CD4-positive, alpha-beta T cell treated with Interleukin-2 at 100 ng/mL for 4 hours (primary cell): ENCODE results near the gene OR10G3.
A peak's percentile ranks its signal among the peaks of the same experiment; 100 is the strongest.

Experiments used
- DNase-seq: peaks from one replicate; pipeline ENCODE4 v3.0.0-alpha.2; 2020; ENCODE audit warnings: low spot score

Gene OR10G3

DNA sequence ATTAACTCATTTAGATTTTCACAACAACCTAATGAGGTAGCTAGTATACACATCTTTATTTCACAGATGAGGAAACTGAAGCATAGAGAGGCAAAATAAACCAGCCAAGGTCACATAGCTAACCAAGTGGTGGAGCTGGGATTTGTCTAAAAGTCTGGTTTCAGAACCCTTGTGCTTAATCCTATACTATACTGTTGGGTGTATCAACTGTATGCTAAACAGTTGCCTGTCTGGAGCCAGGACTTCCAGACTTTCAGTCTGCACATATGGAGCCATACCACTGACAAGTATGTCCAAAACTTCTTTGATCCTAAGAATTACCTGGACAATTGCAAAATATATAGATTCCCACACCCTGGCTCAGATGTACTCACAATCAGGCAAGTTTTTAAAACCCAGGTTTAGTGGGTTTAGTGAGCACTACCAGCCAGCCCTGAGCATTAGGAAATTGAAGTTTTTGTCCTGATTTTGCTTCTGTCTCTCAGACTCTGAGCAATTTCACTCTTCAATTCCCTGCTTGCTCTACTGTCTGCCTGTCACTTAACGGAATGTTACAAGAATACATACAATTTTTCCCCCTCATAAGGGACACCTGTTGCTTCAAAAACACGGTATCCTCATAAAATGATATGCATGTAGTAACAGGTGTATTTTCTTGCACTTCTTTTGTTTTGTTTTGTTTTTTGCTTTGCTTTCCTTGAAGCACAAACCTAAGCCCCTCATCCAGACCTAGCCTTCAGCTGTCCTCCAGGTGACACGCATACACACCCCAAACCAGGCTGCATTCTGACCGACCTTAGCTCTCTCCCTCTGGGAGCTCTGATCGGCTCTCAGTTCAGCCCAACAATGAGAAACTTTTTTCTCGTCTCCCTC, 44.1 kb downstream of the OR10G3 start:
- no peak for DNase-seq

DNA sequence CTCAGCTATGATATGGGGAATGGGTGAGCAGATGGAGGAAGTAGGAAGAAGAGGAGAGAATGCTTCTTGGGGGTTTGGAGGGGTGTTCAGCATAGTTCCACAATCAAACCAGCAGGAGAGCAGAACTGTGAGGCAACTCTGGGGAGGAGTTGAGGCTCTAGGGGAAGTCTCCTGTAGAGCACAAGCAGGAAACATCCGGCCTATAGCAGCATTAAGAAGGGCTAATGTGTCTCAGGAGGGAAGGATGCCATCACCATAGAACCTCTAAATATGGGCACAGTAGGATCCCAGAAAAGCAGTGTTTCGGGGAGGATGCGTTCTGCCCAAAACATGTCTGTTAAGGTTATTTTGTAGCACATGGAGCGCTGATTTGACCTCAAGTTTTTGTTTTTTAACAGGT, 45.3 kb downstream of the OR10G3 start:
- no peak for DNase-seq

DNA sequence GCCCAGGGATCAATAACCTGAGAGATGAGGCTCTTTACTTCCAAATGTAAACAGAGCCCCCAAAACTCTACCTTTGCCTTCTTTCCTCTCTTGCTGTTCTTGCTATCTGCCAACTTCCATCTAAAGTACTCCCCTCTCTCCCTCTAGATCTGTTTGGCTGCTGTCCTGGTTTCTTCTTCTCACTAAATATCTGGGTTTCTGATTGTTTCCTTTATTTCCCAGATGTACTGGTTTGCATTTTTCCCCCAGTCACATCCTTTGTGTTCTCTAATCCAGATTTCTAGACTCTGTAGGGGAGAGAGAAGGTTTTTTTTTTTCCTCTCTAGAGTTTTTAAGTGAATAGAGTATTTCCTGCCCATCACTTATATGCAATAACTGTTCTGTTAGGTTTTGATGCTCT, 46.6 kb downstream of the OR10G3 start:
- DNase-seq: no peak

DNA sequence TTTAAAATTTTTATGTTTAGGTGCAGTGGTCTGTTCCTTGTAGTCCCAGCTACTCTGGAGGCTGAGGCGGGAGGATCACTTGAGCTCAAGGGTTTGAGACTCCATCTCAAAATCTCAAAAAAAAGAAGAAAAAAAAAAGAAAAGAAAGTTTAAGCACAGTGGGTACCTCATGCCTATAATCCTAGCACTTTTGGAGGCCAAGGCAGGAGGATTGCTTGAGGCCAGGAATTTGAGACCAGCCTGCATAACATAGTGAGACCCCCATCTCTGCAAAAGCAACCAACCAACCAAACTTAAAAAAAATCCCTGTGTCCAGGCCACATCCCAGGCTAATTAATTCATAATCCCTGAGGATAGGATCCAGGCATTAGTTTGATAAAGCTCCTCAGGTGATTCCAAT, 50.4 kb downstream of the OR10G3 start:
- DNase-seq: no peak

DNA sequence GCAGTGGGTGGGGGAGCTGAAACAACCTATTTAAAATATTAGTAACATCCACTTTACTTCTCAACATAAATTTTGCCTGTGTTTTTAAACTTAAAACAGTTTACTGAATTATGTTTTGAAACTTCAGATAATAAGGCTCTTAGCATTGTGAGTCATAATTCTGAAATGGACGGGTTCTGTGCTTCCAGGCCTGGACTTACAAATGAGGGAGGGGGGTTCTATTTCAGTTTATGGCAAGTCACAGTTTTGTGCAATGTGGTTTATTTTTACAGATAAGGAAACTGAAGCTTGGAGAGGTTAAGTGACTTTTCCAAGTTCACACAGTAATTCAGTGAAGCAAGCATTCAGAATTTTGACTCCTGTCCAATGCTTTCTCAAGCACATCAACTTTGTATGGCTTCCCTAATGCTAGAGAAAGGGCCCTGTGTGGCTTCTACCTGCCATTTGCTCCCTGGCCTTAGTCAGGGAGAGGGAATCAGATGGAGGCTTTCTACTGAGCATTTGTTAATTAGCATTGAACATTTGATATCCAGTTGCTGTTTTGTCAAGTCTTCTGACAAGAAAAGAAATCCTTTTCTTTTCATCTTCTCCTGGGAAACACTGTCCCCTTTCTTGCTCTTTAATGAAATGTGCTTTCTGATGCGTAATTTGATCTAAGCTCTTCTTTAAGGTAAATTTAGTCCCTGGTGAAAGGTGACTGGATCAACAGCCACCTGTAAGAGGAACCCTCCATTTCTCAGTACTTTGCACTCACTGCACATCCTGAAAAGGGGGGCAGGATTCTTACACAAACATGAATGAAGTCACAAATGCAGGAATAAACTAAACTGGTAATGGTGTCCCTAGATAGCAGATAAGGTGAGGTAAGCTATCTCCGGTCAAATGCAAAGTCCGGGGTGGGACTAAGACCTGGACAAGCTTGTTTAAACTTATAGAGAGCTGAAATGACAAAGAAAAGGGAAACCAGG, 51.2 kb downstream of the OR10G3 start:
- DNase-seq: no peak

DNA sequence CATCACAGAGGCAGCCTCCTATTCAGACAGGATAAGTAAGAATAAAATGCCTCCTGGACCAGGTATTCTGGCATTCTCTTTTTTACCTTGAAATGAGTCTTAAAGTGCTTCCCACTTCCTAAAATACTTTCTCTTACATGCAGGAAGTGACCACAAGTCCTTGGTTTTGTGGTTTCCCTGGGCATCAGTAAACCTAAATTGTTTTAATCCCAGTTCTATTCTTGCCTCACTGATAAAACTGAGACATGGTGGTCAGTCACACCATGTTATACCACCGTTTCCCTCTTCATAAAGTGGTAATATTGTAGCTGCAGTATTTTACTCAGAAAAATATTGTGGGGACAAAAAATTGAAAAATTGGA, 52.6 kb downstream of the OR10G3 start:
- DNase-seq: no peak

DNA sequence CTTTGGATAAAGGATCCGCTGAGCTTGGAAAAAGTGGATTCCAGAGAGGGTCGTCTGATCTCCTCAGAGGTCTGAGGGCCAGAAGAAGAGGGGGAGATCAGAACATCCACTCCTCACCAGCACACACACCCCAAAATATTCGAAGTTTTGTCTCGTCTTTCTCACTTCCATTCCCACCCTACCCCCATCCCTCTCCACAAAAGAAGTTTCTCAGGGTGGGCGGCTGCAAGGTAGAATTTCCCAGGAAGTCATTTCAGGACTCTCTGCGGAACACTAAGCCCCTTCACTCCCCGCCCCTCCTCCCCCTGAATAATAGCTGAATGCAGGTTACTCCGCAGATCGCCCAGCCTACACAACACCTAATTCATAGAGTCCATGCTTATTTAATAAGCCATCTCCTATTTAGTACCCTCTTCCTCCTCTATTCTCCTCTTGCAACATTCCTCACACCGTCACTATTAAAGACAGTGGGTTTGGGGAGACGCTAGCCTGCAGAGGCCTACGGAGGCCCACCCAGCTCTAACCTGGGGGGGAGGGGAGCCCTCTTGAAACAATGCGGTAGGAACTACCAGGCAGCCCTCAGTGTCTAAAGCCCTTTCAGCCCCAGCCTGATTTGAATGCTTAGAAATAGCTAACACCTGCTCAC, 53.1 kb downstream of the OR10G3 start:
- DNase-seq: no peak

DNA sequence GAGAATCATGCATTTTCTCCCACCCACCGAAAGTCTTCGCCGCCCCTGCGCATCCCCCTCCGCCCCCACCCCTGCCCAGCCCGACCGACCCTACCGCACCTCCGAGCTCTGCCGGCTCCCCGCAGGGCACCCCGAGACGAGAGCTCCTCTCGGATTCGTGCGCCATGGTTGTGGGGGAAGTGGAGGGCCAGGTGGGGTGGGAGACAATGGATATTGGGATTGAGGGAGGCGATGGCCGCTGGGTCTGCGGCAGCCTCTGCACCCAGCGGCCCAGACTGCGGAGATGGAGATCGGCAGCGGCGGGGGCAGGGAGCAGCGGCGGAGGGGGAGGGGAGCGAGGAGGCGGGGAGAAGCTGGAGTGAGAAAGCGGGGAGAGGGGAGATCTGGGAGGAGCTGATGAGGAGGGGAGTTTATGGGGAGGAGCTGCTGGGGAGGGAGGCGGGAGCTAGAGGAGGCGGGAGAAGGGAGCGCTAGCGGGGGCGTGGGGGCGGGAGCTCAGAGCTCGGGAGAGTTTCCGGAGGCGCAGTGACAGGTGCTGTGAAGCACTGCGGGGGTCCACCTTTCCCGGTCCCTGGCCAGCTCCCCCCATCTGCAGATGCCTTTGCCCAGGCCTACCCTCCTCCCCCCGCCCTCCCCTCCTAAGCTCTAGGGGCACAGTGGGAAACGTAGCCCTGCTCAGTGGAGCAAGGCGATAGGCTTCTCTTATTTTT, 53.8 kb downstream of the OR10G3 start, which contains the start of gene SALL2:
TSS of gene SALL2 (minus strand) at position 385 of the 710 bp plus-strand sequence. CDS start at position 166, 219 bp downstream.
- DNase-seq: peak; percentile 64

DNA sequence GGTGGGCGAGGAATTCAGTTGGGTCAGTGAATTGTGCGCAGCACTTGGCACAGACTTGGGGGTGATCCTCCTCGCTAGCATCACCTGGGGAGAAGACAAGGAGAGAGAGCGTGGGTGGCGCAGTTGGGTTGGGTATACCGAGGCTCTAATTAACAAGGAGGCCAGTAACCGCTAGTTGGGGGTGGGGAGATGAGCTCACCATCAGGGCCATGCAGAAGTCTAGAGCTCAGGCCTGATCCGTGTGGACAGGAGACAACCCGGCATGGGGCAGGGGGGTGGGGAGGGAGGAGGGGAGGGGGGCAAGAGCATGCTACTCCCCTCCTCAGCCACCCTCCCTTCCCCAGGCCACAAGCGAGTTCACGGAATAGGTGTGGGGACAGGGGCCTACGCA, 54.3 kb downstream of the OR10G3 start:
- no peak for DNase-seq

DNA sequence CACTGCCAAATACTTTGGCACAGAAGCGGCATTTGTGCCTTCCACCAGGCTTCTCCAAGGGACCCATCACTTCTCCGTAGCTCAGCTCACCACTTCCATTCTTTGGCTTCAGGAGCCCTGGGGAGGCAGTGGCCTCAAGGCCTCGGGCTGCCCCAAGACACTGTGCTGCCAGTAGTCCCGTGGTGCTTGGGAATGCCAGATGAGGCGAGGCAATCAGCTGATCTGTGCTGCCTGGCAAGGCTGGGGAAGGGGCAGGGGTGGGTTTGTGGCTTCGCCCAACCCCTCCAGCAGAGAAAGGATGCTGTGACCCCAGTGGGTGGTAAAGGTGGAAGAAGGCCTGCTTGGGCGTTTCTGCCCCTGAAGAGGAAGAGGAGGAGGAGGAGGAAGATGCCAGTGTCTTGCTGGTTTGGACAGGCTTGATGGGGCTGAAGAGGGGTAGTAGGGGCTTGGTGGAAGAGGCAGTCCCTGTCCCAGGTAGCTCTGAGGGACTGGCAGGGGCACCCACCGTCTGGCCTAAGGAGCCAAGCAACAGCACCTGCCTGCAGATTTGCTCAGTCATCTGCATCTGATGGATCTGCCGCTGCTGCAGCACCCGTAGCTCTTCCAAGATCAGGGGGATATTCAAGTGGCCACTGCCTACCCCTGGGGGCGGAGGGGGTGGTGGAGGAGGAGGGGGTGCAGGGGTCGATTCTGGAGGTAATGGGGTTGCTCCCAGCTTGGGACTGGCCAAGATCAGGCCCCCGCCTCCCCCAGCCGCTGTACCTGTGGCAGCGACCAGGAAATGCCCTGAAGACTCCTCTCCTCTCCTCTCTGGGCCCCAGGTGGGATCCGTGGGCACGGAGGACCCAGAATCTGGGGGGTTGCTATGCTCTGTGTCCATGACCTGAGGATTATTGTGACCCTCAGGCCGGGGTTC, 55.0 kb downstream of the OR10G3 start:
- DNase-seq: no peak

DNA sequence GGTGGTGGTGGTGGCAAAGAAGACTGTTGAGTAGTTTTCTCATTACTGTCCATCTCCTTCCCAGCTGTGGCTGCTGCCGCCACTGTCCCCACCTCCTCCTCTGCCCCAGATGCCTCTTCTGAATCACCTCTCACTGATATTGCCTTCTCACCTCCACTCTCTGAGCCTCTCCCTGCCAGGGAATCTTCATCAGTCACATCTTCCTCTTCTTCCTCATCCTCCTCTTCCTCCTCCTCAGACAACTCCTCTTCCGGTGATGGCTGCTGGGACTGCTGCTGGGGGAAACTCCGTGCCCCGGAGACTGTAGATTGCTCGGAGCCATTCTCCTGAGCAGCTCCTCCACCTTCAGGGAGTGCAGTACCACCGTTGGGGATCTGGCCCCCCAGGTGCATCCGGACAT, 56.7 kb downstream of the OR10G3 start:
- DNase-seq: no peak

DNA sequence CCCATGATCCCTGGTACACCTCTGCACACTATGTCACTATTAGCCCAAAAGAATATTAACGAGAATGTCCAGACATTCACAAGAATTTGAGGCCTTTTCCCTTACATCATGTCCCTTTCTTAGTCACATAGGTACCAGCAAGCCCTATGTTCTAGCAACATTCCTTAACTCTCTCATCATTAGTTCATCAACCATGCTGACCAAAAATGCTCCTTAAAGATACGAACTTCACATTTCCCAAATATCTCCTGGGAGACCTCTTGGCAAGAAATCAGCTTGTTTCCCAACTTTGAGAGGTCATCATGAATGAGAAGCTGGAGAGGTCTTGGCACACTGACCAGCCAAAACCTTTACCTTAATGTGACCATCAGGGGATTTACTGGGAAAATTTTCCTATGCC, 58.4 kb downstream of the OR10G3 start:
- no peak for DNase-seq

DNA sequence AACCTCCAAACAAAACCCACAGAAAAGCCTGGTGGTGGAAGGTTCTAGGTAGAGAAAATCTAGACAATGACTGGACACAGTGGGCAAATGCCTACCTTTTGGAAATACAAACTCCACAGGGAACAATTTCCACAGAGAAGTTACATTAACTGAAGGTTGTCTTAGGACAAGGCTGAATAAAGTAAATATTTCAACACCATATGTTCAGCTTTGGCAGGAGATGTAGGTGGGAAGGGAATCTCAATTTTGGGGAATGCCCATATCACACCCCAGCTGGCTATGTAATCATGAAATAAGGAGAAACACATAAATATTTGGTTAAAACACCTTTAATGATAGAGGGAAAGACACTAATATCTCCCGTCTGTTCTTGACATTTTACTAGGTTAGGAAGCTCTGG, 59.1 kb downstream of the OR10G3 start:
- no peak for DNase-seq

DNA sequence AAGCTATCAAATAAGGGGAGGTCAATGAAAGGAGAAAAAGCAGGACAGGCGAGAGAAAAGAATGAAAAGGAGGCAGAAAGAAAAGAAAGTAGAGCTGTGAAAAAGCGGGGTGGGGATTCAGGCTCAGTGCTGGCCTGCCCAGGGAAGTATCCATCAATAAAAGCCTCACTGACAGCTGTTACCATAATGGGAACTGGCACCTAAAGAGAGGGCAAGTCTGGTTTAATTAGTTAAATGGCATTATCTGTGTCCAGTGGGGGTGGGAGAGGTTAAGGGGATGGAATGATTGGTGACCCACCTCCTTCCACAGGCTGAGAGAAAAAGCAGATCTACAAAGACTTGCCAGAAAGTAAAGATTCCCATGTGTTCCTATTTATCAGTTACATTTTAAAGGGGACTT, 61.2 kb downstream of the OR10G3 start:
- no peak for DNase-seq
